ENCODE results near the gene SLC25A40.

The SLC25A40 gene

DNA sequence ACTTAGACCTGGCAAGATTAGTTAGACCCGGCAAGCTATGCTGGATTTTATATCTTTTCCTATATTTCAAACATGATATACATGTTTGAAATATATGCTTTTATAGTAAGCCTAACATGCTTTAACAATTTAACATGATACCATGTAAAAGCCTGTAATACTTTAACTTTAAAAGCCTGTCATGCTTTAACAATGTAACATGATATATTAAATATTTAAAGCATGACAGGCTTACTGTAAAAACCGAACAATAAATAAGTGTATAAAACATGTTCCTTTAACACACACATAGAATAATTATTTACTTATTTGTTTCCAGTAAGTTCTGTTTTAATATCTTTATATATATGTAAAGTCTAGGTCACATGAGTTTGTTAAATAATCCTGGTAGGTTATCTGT, 65.4 kb downstream of the SLC25A40 start:
- TF ChIP-seq SIN3A (IDR thresholded peaks at IDR 0.05; ENCODE audit: borderline replicate concordance, insufficient read depth, low read length) (no peak), POLR2AphosphoS5 (IDR thresholded peaks at IDR 0.05; ENCODE audit: low read depth, low read length) (no peak), TAF1 (IDR thresholded peaks at IDR 0.05; ENCODE audit: borderline replicate concordance, insufficient read depth, low read length) (no peak), FOXP2 (optimal IDR thresholded peaks at IDR 0.05; ENCODE audit: borderline replicate concordance, extremely low read depth, extremely low read length, insufficient read depth) (no peak)
- TF ChIP-seq, protein P1, sequence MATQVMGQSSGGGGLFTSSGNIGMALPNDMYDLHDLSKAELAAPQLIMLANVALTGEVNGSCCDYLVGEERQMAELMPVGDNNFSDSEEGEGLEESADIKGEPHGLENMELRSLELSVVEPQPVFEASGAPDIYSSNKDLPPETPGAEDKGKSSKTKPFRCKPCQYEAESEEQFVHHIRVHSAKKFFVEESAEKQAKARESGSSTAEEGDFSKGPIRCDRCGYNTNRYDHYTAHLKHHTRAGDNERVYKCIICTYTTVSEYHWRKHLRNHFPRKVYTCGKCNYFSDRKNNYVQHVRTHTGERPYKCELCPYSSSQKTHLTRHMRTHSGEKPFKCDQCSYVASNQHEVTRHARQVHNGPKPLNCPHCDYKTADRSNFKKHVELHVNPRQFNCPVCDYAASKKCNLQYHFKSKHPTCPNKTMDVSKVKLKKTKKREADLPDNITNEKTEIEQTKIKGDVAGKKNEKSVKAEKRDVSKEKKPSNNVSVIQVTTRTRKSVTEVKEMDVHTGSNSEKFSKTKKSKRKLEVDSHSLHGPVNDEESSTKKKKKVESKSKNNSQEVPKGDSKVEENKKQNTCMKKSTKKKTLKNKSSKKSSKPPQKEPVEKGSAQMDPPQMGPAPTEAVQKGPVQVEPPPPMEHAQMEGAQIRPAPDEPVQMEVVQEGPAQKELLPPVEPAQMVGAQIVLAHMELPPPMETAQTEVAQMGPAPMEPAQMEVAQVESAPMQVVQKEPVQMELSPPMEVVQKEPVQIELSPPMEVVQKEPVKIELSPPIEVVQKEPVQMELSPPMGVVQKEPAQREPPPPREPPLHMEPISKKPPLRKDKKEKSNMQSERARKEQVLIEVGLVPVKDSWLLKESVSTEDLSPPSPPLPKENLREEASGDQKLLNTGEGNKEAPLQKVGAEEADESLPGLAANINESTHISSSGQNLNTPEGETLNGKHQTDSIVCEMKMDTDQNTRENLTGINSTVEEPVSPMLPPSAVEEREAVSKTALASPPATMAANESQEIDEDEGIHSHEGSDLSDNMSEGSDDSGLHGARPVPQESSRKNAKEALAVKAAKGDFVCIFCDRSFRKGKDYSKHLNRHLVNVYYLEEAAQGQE (IDR thresholded peaks at IDR 0.05; ENCODE audit: insufficient read depth in 1 of 2, low read depth in 2 of 2, low read length in 2 of 2), result no peak

GRCh38 chr7:87810130-87810529, 66.0 kb downstream of the SLC25A40 start:
- TF ChIP-seq FOXP2 (optimal IDR thresholded peaks at IDR 0.05; ENCODE audit: borderline replicate concordance, extremely low read depth, extremely low read length, insufficient read depth) (no peak), POLR2AphosphoS5 (IDR thresholded peaks at IDR 0.05; ENCODE audit: low read depth, low read length) (no peak), SIN3A (IDR thresholded peaks at IDR 0.05; ENCODE audit: borderline replicate concordance, insufficient read depth, low read length) (no peak), TAF1 (IDR thresholded peaks at IDR 0.05; ENCODE audit: borderline replicate concordance, insufficient read depth, low read length) (no peak)
- TF ChIP-seq, protein P1 (IDR thresholded peaks at IDR 0.05; ENCODE audit: insufficient read depth in 1 of 2, low read depth in 2 of 2, low read length in 2 of 2), result no peak

DNA sequence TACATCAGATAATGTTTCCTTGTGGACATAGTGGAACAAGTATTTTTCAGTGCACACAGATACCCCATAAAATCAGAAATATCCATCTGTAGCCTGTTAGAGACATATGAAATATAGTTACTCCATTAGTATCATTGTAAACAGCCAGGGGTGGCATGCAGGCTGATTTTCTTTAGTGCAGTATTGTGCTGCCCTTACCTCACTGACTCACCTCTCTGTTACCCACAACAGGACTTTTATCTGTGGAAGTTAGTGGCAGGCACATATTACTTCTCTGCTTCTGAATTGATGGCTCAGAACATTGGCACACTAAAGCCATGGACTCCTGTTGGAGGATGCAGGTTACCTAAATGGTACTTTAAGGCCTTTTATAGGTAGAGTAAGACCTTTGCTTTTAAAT, 70.0 kb downstream of the SLC25A40 start:
- TF ChIP-seq TAF1 (IDR thresholded peaks at IDR 0.05; ENCODE audit: borderline replicate concordance, insufficient read depth, low read length) (no peak), SIN3A (IDR thresholded peaks at IDR 0.05; ENCODE audit: borderline replicate concordance, insufficient read depth, low read length) (no peak), POLR2AphosphoS5 (IDR thresholded peaks at IDR 0.05; ENCODE audit: low read depth, low read length) (no peak), FOXP2 (optimal IDR thresholded peaks at IDR 0.05; ENCODE audit: borderline replicate concordance, extremely low read depth, extremely low read length, insufficient read depth) (no peak)
- TF ChIP-seq, protein P1 (IDR thresholded peaks at IDR 0.05; ENCODE audit: insufficient read depth in 1 of 2, low read depth in 2 of 2, low read length in 2 of 2), result no peak

- no peak for TF ChIP-seq SIN3A (IDR thresholded peaks at IDR 0.05; ENCODE audit: borderline replicate concordance, insufficient read depth, low read length)
- TF ChIP-seq TAF1 (IDR thresholded peaks at IDR 0.05; ENCODE audit: borderline replicate concordance, insufficient read depth, low read length), result no peak
- TF ChIP-seq POLR2AphosphoS5 (IDR thresholded peaks at IDR 0.05; ENCODE audit: low read depth, low read length), result no peak
- TF ChIP-seq, protein P1 (IDR thresholded peaks at IDR 0.05; ENCODE audit: insufficient read depth in 1 of 2, low read depth in 2 of 2, low read length in 2 of 2), result no peak
- TF ChIP-seq FOXP2 (optimal IDR thresholded peaks at IDR 0.05; ENCODE audit: borderline replicate concordance, extremely low read depth, extremely low read length, insufficient read depth), result no peak
Observed at GRCh38 chr7:87797798-87798403, 78.3 kb downstream of the SLC25A40 start.

All from PFSK-1 (cell line).